HCT116 (cell line): ENCODE results near the gene OR2T6. TPM values are rescaled to one million over a fixed set of nuclear protein-coding genes. Genes with fewer than 3 reads are reported as not detected.

Experiments
- ATAC-seq: fragments of 200-7000 bp; cut with Tn5 transposase; 2 replicates; pipeline ENCODE4 v1.9.1; 2020; ENCODE audit warnings: mild to moderate bottlenecking, moderate library complexity
- Bru-seq: library from RNA; stranded (reverse); fragments of 400-500 nt; gene quantifications from one replicate; lab custom pipeline; 2021; lab: Mats Ljungman, UMichigan
- BruChase-seq, 2 experiments: library from RNA; stranded (reverse); fragments of 400-500 nt; gene quantifications; one replicate each; lab custom pipeline; 2021; lab: Mats Ljungman, UMichigan
- BruUV-seq: library from RNA; stranded (reverse); fragments of 400-500 nt; replicated peaks from 2 replicates; lab custom pipeline; 2021; lab: Mats Ljungman, UMichigan
- CTCF ChIA-PET: fragments of 300-600 bp; sonication (Branson Sonifier 250); formaldehyde crosslinking; loops from one replicate; lab custom pipeline; 2021; ENCODE audit warnings: antibody characterized with exemption; lab: Charles Lee
- POLR2A ChIA-PET: fragments of 300-600, 350-600 bp; sonication (Branson Sonifier 250); formaldehyde crosslinking; loops from one replicate; lab custom pipeline; 2021; ENCODE audit warnings: antibody characterized with exemption; lab: Charles Lee
- RAD21 ChIA-PET, 2 experiments: fragments of 300-600 bp; sonication (Branson Sonifier 250); formaldehyde crosslinking; loops; one replicate each; lab custom pipeline; 2023; ENCODE audit warnings: low total read pairs in 2 of 2; ENCODE audit not compliant: uncharacterized antibody in 2 of 2, unreplicated experiment in 2 of 2, low non-redundant PET in 1 of 2; lab: Charles Lee
- DNase-seq: peaks from one replicate; pipeline ENCODE4 v3.0.0-alpha.2; 2010; ENCODE audit warnings: low read depth, low spot score
- H2AFZ ChIP-seq: fragments of 200-600 bp; shearing (Covaris generic), sonication (generic); 2 replicates; pipeline ENCODE4 v1.6.1; 2017; ENCODE audit warnings: low read depth, mixed run types, mixed read lengths, antibody characterized with exemption, low read length; ENCODE audit not compliant: poor library complexity, severe bottlenecking
- H3K27ac ChIP-seq: 2 replicates; pipeline ENCODE4 v1.5.1; 2012; ENCODE audit warnings: low read depth, low read length
- H3K27me3 ChIP-seq: fragments of 200-600 bp; sonication (generic); 2 replicates; pipeline ENCODE4 v1.6.1; 2016; ENCODE audit warnings: mixed run types, low read length, mixed read lengths; ENCODE audit not compliant: insufficient read depth
- H3K36me3 ChIP-seq, 2 experiments: fragments of 200-500 bp in 1 of 2; fragments of 200-600 bp in 1 of 2; sonication (Bioruptor generic) in 1 of 2; sonication (generic) in 1 of 2; 2 replicates each; pipeline versions ENCODE4 v1.5.1 to v1.6.1; 2014 to 2016; ENCODE audit warnings: low read length in 2 of 2, inconsistent platforms in 1 of 2, mixed read lengths in 1 of 2, mixed run types in 1 of 2; ENCODE audit not compliant: insufficient read depth in 2 of 2, control insufficient read depth in 1 of 2
- H3K4me1 ChIP-seq, 2 experiments: fragments of 200-600 bp in 1 of 2; sonication (generic) in 1 of 2; 2 replicates each; pipeline versions ENCODE4 v1.5.1 to v1.6.1; 2012 to 2017; ENCODE audit warnings: low read length in 2 of 2, inconsistent platforms in 1 of 2, mild to moderate bottlenecking in 1 of 2, mixed read lengths in 1 of 2, mixed run types in 1 of 2, moderate library complexity in 1 of 2; ENCODE audit not compliant: insufficient read depth in 2 of 2, control insufficient read depth in 1 of 2
- H3K4me2 ChIP-seq: fragments of 200-600 bp; sonication (generic); 2 replicates; pipeline ENCODE4 v1.6.1; 2017; ENCODE audit warnings: mixed run types, low read length, mixed read lengths
- H3K4me3 ChIP-seq, 2 experiments: fragments of 200-600 bp in 1 of 2; sonication (generic) in 1 of 2; replicated peaks in 1 of 2; 2 replicates each; pipeline ENCODE4 v1.5.1; 2011 to 2016; ENCODE audit warnings: low read length in 2 of 2, control low read depth in 1 of 2, low read depth in 1 of 2, mild to moderate bottlenecking in 1 of 2, mixed read lengths in 1 of 2, mixed run types in 1 of 2
- H3K79me2 ChIP-seq: fragments of 200-600 bp; sonication (generic); 2 replicates; pipeline ENCODE4 v1.6.1; 2017; ENCODE audit warnings: mild to moderate bottlenecking, mixed run types, low read length, moderate library complexity, mixed read lengths; ENCODE audit not compliant: insufficient read depth
- H3K9ac ChIP-seq: fragments of 200-600 bp; sonication (generic); 2 replicates; pipeline ENCODE4 v1.6.1; 2016; ENCODE audit warnings: low read length, mixed read lengths
- H3K9me2 ChIP-seq: fragments of 200-600 bp; sonication (generic), shearing (Covaris generic); 2 replicates; pipeline ENCODE4 v1.6.1; 2017; ENCODE audit warnings: mixed run types, mild to moderate bottlenecking, moderate library complexity; ENCODE audit not compliant: insufficient read depth
- H3K9me3 ChIP-seq, 2 experiments: fragments of 200-500 bp in 1 of 2; fragments of 200-600 bp in 1 of 2; sonication (Bioruptor generic) in 1 of 2; sonication (generic) in 1 of 2; 2 replicates each; pipeline ENCODE4 v1.6.1; 2014 to 2017; ENCODE audit warnings: low read length in 2 of 2, mixed read lengths in 2 of 2, inconsistent platforms in 1 of 2, low read depth in 1 of 2, mild to moderate bottlenecking in 1 of 2, mixed run types in 1 of 2, moderate library complexity in 1 of 2; ENCODE audit not compliant: control insufficient read depth in 1 of 2, insufficient read depth in 1 of 2
- H4K20me1 ChIP-seq: fragments of 200-600 bp; sonication (generic), shearing (Covaris generic); 2 replicates; pipeline ENCODE4 v1.6.1; 2017; ENCODE audit warnings: mixed run types, mild to moderate bottlenecking, moderate library complexity; ENCODE audit not compliant: insufficient read depth
- CBX3 ChIP-seq: IDR thresholded peaks from 2 replicates; pipeline ENCODE4 v1.6.1; 2012; ENCODE audit warnings: low read depth
- CEBPB ChIP-seq: IDR thresholded peaks from 2 replicates; pipeline ENCODE4 v1.6.1; 2012; ENCODE audit warnings: low read depth
- CTCF ChIP-seq, 3 experiments: fragments of 200-600 bp in 1 of 3; sonication (generic) in 1 of 3; IDR thresholded peaks in 2 of 3; conservative IDR thresholded peaks in 1 of 3; 2 replicates each; pipeline ENCODE4 v1.5.1; 2012 to 2017; ENCODE audit warnings: low read depth in 2 of 3, low read length in 2 of 3, antibody characterized with exemption in 1 of 3, borderline replicate concordance in 1 of 3, control low read depth in 1 of 3, mild to moderate bottlenecking in 1 of 3, mixed read lengths in 1 of 3, mixed run types in 1 of 3, moderate library complexity in 1 of 3; ENCODE audit not compliant: insufficient read depth in 1 of 3
- EGR1 ChIP-seq: IDR thresholded peaks from 2 replicates; pipeline ENCODE4 v1.6.1; 2012; ENCODE audit warnings: low read depth
- ELF1 ChIP-seq: IDR thresholded peaks from 2 replicates; pipeline ENCODE4 v1.6.1; 2012; ENCODE audit warnings: low read depth, borderline replicate concordance
- EZH2 ChIP-seq: fragments of 200-600 bp; sonication (generic); IDR thresholded peaks from 2 replicates; pipeline ENCODE4 v1.6.1; 2017; ENCODE audit warnings: antibody characterized with exemption, mixed run types
- EZH2phosphoT487 ChIP-seq: fragments of 200-600 bp; IDR thresholded peaks from 2 replicates; pipeline ENCODE4 v1.6.1; 2018; ENCODE audit warnings: antibody characterized with exemption, borderline replicate concordance
- FOSL1 ChIP-seq: IDR thresholded peaks from 2 replicates; pipeline ENCODE4 v1.6.1; 2012; ENCODE audit warnings: low read depth
- JUND ChIP-seq: IDR thresholded peaks from 2 replicates; pipeline ENCODE4 v1.6.1; 2012
- MAX ChIP-seq: IDR thresholded peaks from 2 replicates; pipeline ENCODE4 v1.6.1; 2012
- POLR2A ChIP-seq: IDR thresholded peaks from 2 replicates; pipeline ENCODE4 v1.7.0; 2011; ENCODE audit warnings: borderline replicate concordance; ENCODE audit not compliant: insufficient read depth, insufficient read length; ENCODE audit errors: extremely low read depth
- SIN3A ChIP-seq: IDR thresholded peaks from 2 replicates; pipeline ENCODE4 v1.6.1; 2012; ENCODE audit warnings: low read depth
- SP1 ChIP-seq: IDR thresholded peaks from 2 replicates; pipeline ENCODE4 v1.6.1; 2012; ENCODE audit warnings: low read depth
- TCF7L2 ChIP-seq: IDR thresholded peaks from 2 replicates; pipeline ENCODE4 v1.7.0; 2011; ENCODE audit warnings: borderline replicate concordance, inconsistent platforms; ENCODE audit not compliant: insufficient read depth, insufficient read length; ENCODE audit errors: extremely low read depth
- YY1 ChIP-seq: IDR thresholded peaks from 2 replicates; pipeline ENCODE4 v1.6.1; 2011; ENCODE audit warnings: low read length, low read depth, moderate library complexity, mild to moderate bottlenecking; ENCODE audit not compliant: insufficient replicate concordance; ENCODE audit errors: extremely low read depth
- ZBTB33 ChIP-seq: IDR thresholded peaks from 2 replicates; pipeline ENCODE4 v1.6.1; 2011; ENCODE audit warnings: mild to moderate bottlenecking, low read length, moderate library complexity; ENCODE audit not compliant: insufficient replicate concordance; ENCODE audit errors: extremely low read depth
- ZNF274 ChIP-seq: fragments of 200-500 bp; sonication (Bioruptor generic); IDR thresholded peaks from 2 replicates; pipeline ENCODE4 v1.6.1; 2014; ENCODE audit warnings: mild to moderate bottlenecking, low read depth, low read length, inconsistent platforms
- intact Hi-C: fragments of 100-400 bp; cut with micrococcal nuclease; formaldehyde crosslinking; loops from 2 replicates; pipeline ENCODE4 v1.10.0; 2022
- long read RNA-seq: library from polyadenylated mRNA; unstranded; transcript quantifications from one replicate; pipeline ENCODE4 v2.0.0, GENCODE V29; 2021; ENCODE audit not compliant: unreplicated experiment
- polyA plus RNA-seq: library from polyadenylated mRNA; unstranded; fragments of >200 nt; gene quantifications from 2 replicates; pipeline ENCODE4 v1.2.1, GENCODE V29; 2012; ENCODE audit warnings: missing spikeins
- total RNA-seq: library from RNA; stranded (reverse); gene quantifications from one replicate; pipeline ENCODE4 v1.2.1, GENCODE V29; 2021; ENCODE audit not compliant: unreplicated experiment

Gene OR2T6
- not detected for total RNA-seq
- polyA plus RNA-seq, result not detected in 2 replicates
- not detected for Bru-seq, nascent RNA
- not detected for BruChase-seq, experiment 1, labeled RNA remaining after a 6-hour chase
- not detected for BruChase-seq, experiment 2, labeled RNA remaining after a 2-hour chase
- long read RNA-seq, result 0 reads

- POLR2A ChIA-PET, result no interaction called here
These were observed at the start of gene OR2T6 for GRCh38 chr1:248375446-248375845. Gene OR2T6, plus strand, starts transcription at chr1:248375746. Its CDS starts 11,863 bp downstream, at chr1:248387609.

GRCh38 chr1:248343451-248343850, 32.1 kb upstream of the OR2T6 start:
- Histone ChIP-seq H3K9me2 (no peaks in the 10 kb centered on the region), H3K4me2 (no peak overlapping the region), H3K9ac (no peak overlapping the region), H3K4me3 (no peak overlapping the region), H2AFZ (no peak overlapping the region), H3K27me3 (no peaks in the 10 kb centered on the region), H3K79me2 (no peaks in the 10 kb centered on the region), H4K20me1 (no peaks in the 10 kb centered on the region), H3K36me3 (no peaks in the 10 kb centered on the region), H3K4me1 (no peaks in the 10 kb centered on the region), H3K27ac (no peak overlapping the region), H3K9me3 (peaks cover 0 to 18% of the 10 kb centered on the region in 2 experiments; a peak in 2 of 4 replicates)
- DNase-seq (no peak), ATAC-seq (no peak)
- CTCF ChIA-PET, result no interaction called here
- BruUV-seq, result no TSS peak
- intact Hi-C loops, result no loop called here
- RAD21 ChIA-PET, result no interaction called here
- POLR2A ChIA-PET, result no interaction called here
- TF ChIP-seq ZBTB33 (no peak), FOSL1 (no peak), ELF1 (no peak), CBX3 (no peak), JUND (no peak), SIN3A (no peak), SP1 (no peak), POLR2A (no peak), CTCF (IDR thresholded peaks at IDR 0.05 in 2 of 3, conservative IDR thresholded peaks at IDR 0.05 in 1 of 3; ENCODE audit: borderline replicate concordance in 1 of 3, insufficient read depth in 1 of 3, low read depth in 2 of 3, low read length in 2 of 3) (no peak), EZH2phosphoT487 (no peak), TCF7L2 (no peak), YY1 (no peak), MAX (no peak), EZH2 (no peak), ZNF274 (no peak)

More at GRCh38 chr1:248375446-248375845, at the start of gene OR2T6:
- no peak within 1 kb of the TSS for H3K9ac ChIP-seq
- BruUV-seq, result no TSS peak
- H3K79me2 ChIP-seq, result no peaks in the 10 kb centered on the region
- intact Hi-C loops, result no loop called here
- TF ChIP-seq CEBPB, result no peak
- TF ChIP-seq SP1, result no peak
- no peak for TF ChIP-seq ZNF274
- no peak for TF ChIP-seq EZH2phosphoT487
- no peak for TF ChIP-seq EGR1
- no peak for TF ChIP-seq CBX3
- H3K9me3 ChIP-seq, result peaks cover 5 to 21% of the 10 kb centered on the region in 2 experiments; a peak in 2 of 4 replicates
- no peaks in the 10 kb centered on the region for H3K36me3 ChIP-seq
- no peaks in the 10 kb centered on the region for H3K4me1 ChIP-seq
- CTCF ChIA-PET, result no interaction called here
- ATAC-seq (no peak), DNase-seq (no peak)
- H2AFZ ChIP-seq, result no peak within 1 kb of the TSS
- H3K27ac ChIP-seq, result no peak within 1 kb of the TSS
- H3K27me3 ChIP-seq, result no peaks in the 10 kb centered on the region
- no peak within 1 kb of the TSS for H3K4me3 ChIP-seq
- H3K9me2 ChIP-seq, result no peaks in the 10 kb centered on the region
- RAD21 ChIA-PET, result no interaction called here
- no peak within 1 kb of the TSS for H3K4me2 ChIP-seq
- no peaks in the 10 kb centered on the region for H4K20me1 ChIP-seq
